MM.1S (cell line): Measurements from ENCODE around the gene CNMD.

Experiments used
- CTCF ChIP-seq: fragments of 300-600 bp; sonication (generic); IDR thresholded peaks from 2 replicates; pipeline ENCODE4 v1.5.1; 2016; ENCODE audit warnings: antibody characterized with exemption, low read length, mixed read lengths
- EZH2 ChIP-seq: fragments of 300-600 bp; sonication (generic); optimal IDR thresholded peaks from 2 replicates; pipeline ENCODE3; 2017; ENCODE audit warnings: low read depth, mild to moderate bottlenecking, antibody characterized with exemption, low read length, mixed read lengths
- EZH2phosphoT487 ChIP-seq: fragments of 300-600 bp; sonication (generic); IDR thresholded peaks from 2 replicates; pipeline ENCODE4 v1.6.1; 2018; ENCODE audit warnings: antibody characterized with exemption, low read length

GRCh38 chr13:52695856-52696255, 43.8 kb downstream of the CNMD start:
- TF ChIP-seq EZH2 (no peak), CTCF (no peak), EZH2phosphoT487 (no peak)
